H1 (cell line): ENCODE results near the gene TWIST2. TPM values are rescaled to one million over a fixed set of nuclear protein-coding genes. Genes with fewer than 3 reads are reported as not detected.

Experiments
- CTCF ChIA-PET: fragments of 300-600 bp; sonication (Branson Sonifier 250); formaldehyde crosslinking; loops from one replicate; lab custom pipeline; 2021; ENCODE audit not compliant: partially characterized antibody; lab: Charles Lee
- POLR2A ChIA-PET: fragments of 300-600 bp; sonication (Branson Sonifier 250); formaldehyde crosslinking; loops from one replicate; lab custom pipeline; 2021; ENCODE audit warnings: inconsistent platforms; ENCODE audit not compliant: partially characterized antibody; lab: Charles Lee
- DNase-seq, 2 experiments: peaks; one replicate each; pipeline versions ENCODE4 v3.0.0 to v3.0.0-alpha.2; 2010 to 2022; ENCODE audit warnings: low spot score in 2 of 2, low read depth in 1 of 2, mixed read lengths in 1 of 2
- FAIRE-seq: peaks from 2 replicates; lab custom pipeline; 2011; peaks lifted over from hg19 to GRCh38; lab: Jason Lieb, UNC
- H2AFZ ChIP-seq: 2 replicates; pipeline ENCODE4 v1.8.1; 2012; ENCODE audit warnings: low read length, inconsistent platforms
- H2AK5ac ChIP-seq: 2 replicates; pipeline ENCODE4 v1.6.1; 2013; ENCODE audit warnings: low read depth, low read length
- H2BK120ac ChIP-seq: replicated peaks from 2 replicates; pipeline ENCODE3; 2013; ENCODE audit warnings: low read depth, low read length, inconsistent platforms
- H2BK12ac ChIP-seq: 2 replicates; pipeline ENCODE4 v1.6.1; 2013; ENCODE audit warnings: low read depth, low read length
- H2BK15ac ChIP-seq: 2 replicates; pipeline ENCODE4 v1.6.1; 2013; ENCODE audit warnings: low read length
- H2BK20ac ChIP-seq: 2 replicates; pipeline ENCODE4 v1.6.1; 2013; ENCODE audit warnings: low read length
- H2BK5ac ChIP-seq: 2 replicates; pipeline ENCODE4 v1.6.1; 2013; ENCODE audit warnings: low read depth, low read length
- H3K14ac ChIP-seq: 2 replicates; pipeline ENCODE4 v1.6.1; 2013; ENCODE audit warnings: inconsistent platforms; ENCODE audit not compliant: insufficient read length
- H3K18ac ChIP-seq: 2 replicates; pipeline ENCODE4 v1.6.1; 2013; ENCODE audit warnings: low read length; ENCODE audit errors: extremely low read depth
- H3K23ac ChIP-seq: 2 replicates; pipeline ENCODE4 v1.6.1; 2013; ENCODE audit warnings: inconsistent platforms; ENCODE audit not compliant: insufficient read length
- H3K23me2 ChIP-seq: 2 replicates; pipeline ENCODE4 v1.6.1; 2013; ENCODE audit warnings: low read depth, low read length
- H3K27ac ChIP-seq: 2 replicates; pipeline ENCODE4 v1.6.1; 2011; ENCODE audit warnings: low read depth, low read length, inconsistent platforms
- H3K27me3 ChIP-seq, 4 experiments: replicated peaks in 1 of 4; 1 replicate in 1 of 4; 2 replicates in 3 of 4; pipeline versions ENCODE4 v1.6.1 to v1.8.1; 2011 to 2013; ENCODE audit warnings: low read length in 3 of 4, mild to moderate bottlenecking in 3 of 4, inconsistent platforms in 2 of 4, mixed read lengths in 2 of 4, moderate library complexity in 1 of 4; ENCODE audit not compliant: control insufficient read depth in 3 of 4, insufficient read depth in 3 of 4; ENCODE audit errors: extremely low read depth in 1 of 4
- H3K36me3 ChIP-seq, 4 experiments: 2 replicates each; pipeline versions ENCODE4 v1.6.1 to v1.8.1; 2011 to 2013; ENCODE audit warnings: mild to moderate bottlenecking in 4 of 4, low read length in 3 of 4, moderate library complexity in 2 of 4, control low read depth in 1 of 4, inconsistent platforms in 1 of 4; ENCODE audit not compliant: insufficient read depth in 4 of 4, control insufficient read depth in 2 of 4
- H3K4ac ChIP-seq: replicated peaks from 2 replicates; pipeline ENCODE3; 2013; ENCODE audit warnings: low read length, low read depth, mixed read lengths, inconsistent platforms; ENCODE audit not compliant: insufficient read length
- H3K4me1 ChIP-seq, 4 experiments: replicated peaks in 1 of 4; 1 replicate in 1 of 4; 2 replicates in 3 of 4; pipeline versions ENCODE4 v1.6.1 to v1.8.1; 2011 to 2013; ENCODE audit warnings: low read length in 3 of 4, inconsistent platforms in 2 of 4, mixed read lengths in 1 of 4; ENCODE audit not compliant: insufficient read depth in 4 of 4, control insufficient read depth in 3 of 4
- H3K4me2 ChIP-seq, 2 experiments: 2 replicates each; pipeline versions ENCODE4 v1.6.1 to v1.8.1; 2011 to 2013; ENCODE audit warnings: low read depth in 2 of 2, low read length in 2 of 2, control low read depth in 1 of 2, inconsistent platforms in 1 of 2, mild to moderate bottlenecking in 1 of 2; ENCODE audit not compliant: insufficient read depth in 1 of 2
- H3K4me3 ChIP-seq, 4 experiments: fragments of 200-600, 300-600 bp in 1 of 4; sonication (generic), shearing (Covaris generic), sonication (Bioruptor Twin) in 1 of 4; 2 replicates each; pipeline versions ENCODE4 v1.5.1 to v1.8.1; 2011 to 2016; ENCODE audit warnings: low read length in 4 of 4, low read depth in 3 of 4, control low read depth in 2 of 4, inconsistent platforms in 2 of 4, mild to moderate bottlenecking in 2 of 4, mixed read lengths in 1 of 4, moderate library complexity in 1 of 4; ENCODE audit not compliant: insufficient read depth in 2 of 4; ENCODE audit errors: extremely low read depth in 1 of 4
- H3K56ac ChIP-seq: replicated peaks from 2 replicates; pipeline ENCODE3; 2013; ENCODE audit warnings: low read depth, mild to moderate bottlenecking, mixed read lengths, low read length, inconsistent platforms; ENCODE audit not compliant: insufficient read length
- H3K79me1 ChIP-seq: 2 replicates; pipeline ENCODE4 v1.6.1; 2013; ENCODE audit warnings: low read depth, low read length, control low read depth
- H3K79me2 ChIP-seq, 2 experiments: 2 replicates each; pipeline versions ENCODE4 v1.6.1 to v1.8.1; 2012 to 2013; ENCODE audit warnings: low read length in 2 of 2, mild to moderate bottlenecking in 2 of 2, inconsistent platforms in 1 of 2; ENCODE audit not compliant: insufficient read depth in 2 of 2, control insufficient read depth in 1 of 2
- H3K9ac ChIP-seq, 4 experiments: replicated peaks in 1 of 4; 1 replicate in 1 of 4; 2 replicates in 3 of 4; pipeline versions ENCODE4 v1.6.1 to v1.8.1; 2011 to 2013; ENCODE audit warnings: low read depth in 3 of 4, low read length in 3 of 4, control low read depth in 2 of 4, mild to moderate bottlenecking in 2 of 4, moderate library complexity in 2 of 4, inconsistent platforms in 1 of 4; ENCODE audit errors: extremely low read depth in 1 of 4
- H3K9me3 ChIP-seq, 2 experiments: 2 replicates each; pipeline versions ENCODE4 v1.6.1 to v1.8.1; 2012 to 2013; ENCODE audit warnings: mild to moderate bottlenecking in 2 of 2, moderate library complexity in 2 of 2, control low read depth in 1 of 2, inconsistent platforms in 1 of 2, low read depth in 1 of 2, low read length in 1 of 2, mixed read lengths in 1 of 2; ENCODE audit not compliant: insufficient read depth in 2 of 2
- H4K20me1 ChIP-seq, 2 experiments: replicated peaks in 1 of 2; 2 replicates each; pipeline versions ENCODE3 to v1.8.1; 2011 to 2013; ENCODE audit warnings: inconsistent platforms in 2 of 2, low read length in 2 of 2, mild to moderate bottlenecking in 1 of 2; ENCODE audit not compliant: insufficient read depth in 2 of 2, control insufficient read depth in 1 of 2
- H4K5ac ChIP-seq: 2 replicates; pipeline ENCODE4 v1.6.1; 2013; ENCODE audit warnings: low read length, low read depth, mixed read lengths, inconsistent platforms; ENCODE audit not compliant: insufficient read length
- H4K8ac ChIP-seq: 2 replicates; pipeline ENCODE4 v1.8.0; 2013; ENCODE audit warnings: mild to moderate bottlenecking, moderate library complexity, low read length, inconsistent platforms; ENCODE audit not compliant: insufficient read depth; ENCODE audit errors: extremely low read depth
- H4K91ac ChIP-seq: replicated peaks from 2 replicates; pipeline ENCODE3; 2013; ENCODE audit warnings: low read length, mixed read lengths, inconsistent platforms; ENCODE audit not compliant: insufficient read length
- POLR2A ChIP-seq, 2 experiments: IDR thresholded peaks; 1 replicate in 1 of 2; 2 replicates in 1 of 2; pipeline ENCODE4 v1.6.1; 2011; ENCODE audit warnings: low read depth in 2 of 2, low read length in 2 of 2, mild to moderate bottlenecking in 2 of 2; ENCODE audit errors: control extremely low read depth in 1 of 2
- POLR2AphosphoS5 ChIP-seq: IDR thresholded peaks from 2 replicates; pipeline ENCODE4 v1.6.1; 2011; ENCODE audit warnings: low read depth, low read length
- POU5F1 ChIP-seq: IDR thresholded peaks from 2 replicates; pipeline ENCODE4 v1.6.1; 2011; ENCODE audit warnings: low read depth, mild to moderate bottlenecking, low read length, moderate library complexity
- RBBP5 ChIP-seq: IDR thresholded peaks from 2 replicates; pipeline ENCODE4 v1.7.1; 2012; ENCODE audit warnings: low read depth, mild to moderate bottlenecking, inconsistent platforms, low read length, moderate library complexity, borderline replicate concordance
- RXRA ChIP-seq: IDR thresholded peaks from 2 replicates; pipeline ENCODE4 v1.6.1; 2011; ENCODE audit warnings: low read depth, mild to moderate bottlenecking, low read length, moderate library complexity; ENCODE audit not compliant: insufficient read depth
- SP2 ChIP-seq: IDR thresholded peaks from 2 replicates; pipeline ENCODE4 v1.6.1; 2012; ENCODE audit warnings: mild to moderate bottlenecking, low read length, inconsistent platforms
- TEAD4 ChIP-seq: IDR thresholded peaks from 2 replicates; pipeline ENCODE4 v1.6.1; 2012; ENCODE audit warnings: low read depth, low read length, inconsistent platforms, mixed read lengths
- WGBS, 2 experiments: shearing (Covaris generic) in 1 of 2; methylation state at CpG; one replicate each; pipeline versions ENCODE4 v1.1.6 to v1.1.7; 2013 to 2015; ENCODE audit warnings: low lambda C conversion rate in 2 of 2, mixed read lengths in 2 of 2, inconsistent platforms in 1 of 2, low coverage in 1 of 2, missing lambda C conversion rate in 1 of 2; ENCODE audit not compliant: insufficient replicate concordance in 2 of 2, insufficient coverage in 1 of 2, insufficient read length in 1 of 2; ENCODE audit errors: extremely low coverage in 1 of 2, missing lambda C conversion rate in 1 of 2; 5-methylcytosine and 5-hydroxymethylcytosine counted together
- polyA plus RNA-seq, 7 experiments: library from polyadenylated mRNA; depleted of rRNA in 3 of 7; stranded (reverse) in 5 of 7; unstranded in 2 of 7; fragments of >200 nt in 5 of 7; fragments of 200-250 nt in 2 of 7; gene quantifications; 1 replicate in 5 of 7; 2 replicates in 1 of 7; 4 replicates in 1 of 7; pipeline versions ENCODE4 v1.2.1 to v1.2.3, GENCODE V29; 2011 to 2013; ENCODE audit warnings: missing spikeins in 2 of 7, mixed read lengths in 2 of 7
- total RNA-seq: library from RNA; stranded (reverse); fragmentation: NEBNext Ultra II Directional; extraction: Animal tissue kit (Norgen Biotek cat#: 25700); gene quantifications from 2 replicates; pipeline ENCODE4 v1.2.1, GENCODE V29; 2021
- TF ChIP-seq, protein P1 (sequence below): IDR thresholded peaks from 2 replicates; pipeline ENCODE4 v1.6.1; 2012; ENCODE audit warnings: low read length, inconsistent platforms

Gene TWIST2
- total and polyA plus RNA-seq, 2 of the 8 experiments (the other 6 are each of a cell fraction or from before 2014, with no cell fraction given) = 2.6 to 4.3 TPM

DNA sequence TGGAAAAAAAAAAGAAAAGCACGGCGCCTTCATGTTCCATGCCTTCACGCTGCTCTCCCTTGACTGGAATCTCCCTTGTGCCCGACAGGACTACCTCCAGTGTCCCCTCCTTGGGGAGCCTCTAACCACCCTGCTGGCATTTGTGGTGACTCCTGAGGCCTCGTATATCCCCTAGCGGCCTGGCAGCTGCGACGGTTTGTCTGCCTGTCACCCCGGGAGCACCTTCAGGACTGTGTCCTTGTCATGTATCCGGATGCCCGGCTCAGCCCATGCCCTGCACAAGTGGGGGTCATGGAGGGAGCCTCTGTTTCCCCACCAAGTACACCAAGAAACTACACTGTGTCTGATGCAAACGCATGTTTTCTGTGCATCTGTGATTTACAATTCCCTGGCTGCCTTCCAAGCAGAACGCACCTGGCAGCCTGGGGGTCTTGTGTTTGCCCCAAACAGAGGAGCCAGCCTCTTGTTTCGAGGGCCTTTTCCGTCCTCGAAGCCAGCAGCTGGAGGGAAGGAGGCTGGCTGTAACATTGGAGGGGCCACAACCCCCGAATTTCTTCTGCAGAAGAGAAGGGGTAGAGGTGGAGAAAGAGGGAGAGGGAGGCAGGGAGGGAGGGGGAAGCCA lies 18.9 kb downstream of the TWIST2 start:
- Histone ChIP-seq H2BK5ac (no peak overlapping the region), H3K4me2 (no peak overlapping the region), H2AFZ (no peak overlapping the region), H3K14ac (no peak overlapping the region), H4K91ac (no peak overlapping the region), H3K9ac (no peak overlapping the region), H3K36me3 (no peaks in the 10 kb centered on the region), H3K79me2 (no peaks in the 10 kb centered on the region), H4K20me1 (peaks cover 0 to 1% of the 10 kb centered on the region in 2 experiments), H2BK15ac (no peak overlapping the region), H3K27ac (no peak overlapping the region), H3K4me1 (peaks cover 4 to 15% (median 11%) of the 10 kb centered on the region in 4 experiments), H2BK12ac (no peak overlapping the region), H3K9me3 (no peaks in the 10 kb centered on the region), H2BK120ac (no peak overlapping the region), H3K4me3 (no peak overlapping the region), H3K18ac (no peak overlapping the region), H4K8ac (no peak overlapping the region), H2AK5ac (no peak overlapping the region), H4K5ac (no peak overlapping the region), H3K23ac (no peak overlapping the region), H3K4ac (no peak overlapping the region), H3K79me1 (no peaks in the 10 kb centered on the region), H2BK20ac (no peak overlapping the region), H3K27me3 (no peaks in the 10 kb centered on the region; a peak in 3 of 7 replicates), H3K56ac (no peak overlapping the region), H3K23me2 (peaks cover 5% of the 10 kb centered on the region; the same call in 1 of the 2 replicates)
- WGBS, 2 experiments = 82% methylated on average over 16 of the region's 17 CpGs; no CpG with 5 or more reads in 1 of the 2 experiments
- FAIRE-seq = no peak
- CTCF ChIA-PET = no interaction called here
- no peak for TF ChIP-seq POLR2AphosphoS5
- no peak for TF ChIP-seq POLR2A (IDR thresholded peaks at IDR 0.05; ENCODE audit: control extremely low read depth in 1 of 2, low read depth in 2 of 2, low read length in 2 of 2)
- TF ChIP-seq SP2 = no peak
- TF ChIP-seq RBBP5 = no peak
- TF ChIP-seq, protein P1, sequence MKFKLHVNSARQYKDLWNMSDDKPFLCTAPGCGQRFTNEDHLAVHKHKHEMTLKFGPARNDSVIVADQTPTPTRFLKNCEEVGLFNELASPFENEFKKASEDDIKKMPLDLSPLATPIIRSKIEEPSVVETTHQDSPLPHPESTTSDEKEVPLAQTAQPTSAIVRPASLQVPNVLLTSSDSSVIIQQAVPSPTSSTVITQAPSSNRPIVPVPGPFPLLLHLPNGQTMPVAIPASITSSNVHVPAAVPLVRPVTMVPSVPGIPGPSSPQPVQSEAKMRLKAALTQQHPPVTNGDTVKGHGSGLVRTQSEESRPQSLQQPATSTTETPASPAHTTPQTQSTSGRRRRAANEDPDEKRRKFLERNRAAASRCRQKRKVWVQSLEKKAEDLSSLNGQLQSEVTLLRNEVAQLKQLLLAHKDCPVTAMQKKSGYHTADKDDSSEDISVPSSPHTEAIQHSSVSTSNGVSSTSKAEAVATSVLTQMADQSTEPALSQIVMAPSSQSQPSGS = no peak
- TF ChIP-seq RXRA = no peak
- no peak for TF ChIP-seq TEAD4
- TF ChIP-seq POU5F1 = no peak
- no peak for DNase-seq
- POLR2A ChIA-PET = no interaction called here
